ENCODE results near the gene LRRC59.

LRRC59 gene

GRCh38 chr17:50355701-50356341 is 41.5 kb downstream of the LRRC59 start:
- no peaks in the 10 kb centered on the region for H3K9me3 ChIP-seq
- no peak overlapping the region for H3K4me3 ChIP-seq (ENCODE audit: low read depth in 1 of 2, low read length in 1 of 2)
- no peaks in the 10 kb centered on the region for H3K4me1 ChIP-seq (ENCODE audit: control insufficient read depth in 1 of 2, insufficient read depth in 1 of 2, low read depth in 1 of 2, low read length in 1 of 2)
- H3K36me3 ChIP-seq: peaks cover 73% of the 10 kb centered on the region
- TF ChIP-seq CTCF (IDR thresholded peaks at IDR 0.05): no peak
- no peaks in the 10 kb centered on the region for H3K27me3 ChIP-seq
- H3K27ac ChIP-seq: no peak overlapping the region

GRCh38 chr17:50355336-50355700 is 42.0 kb downstream of the LRRC59 start:
- no peaks in the 10 kb centered on the region for H3K4me1 ChIP-seq (ENCODE audit: control insufficient read depth in 1 of 2, insufficient read depth in 1 of 2, low read depth in 1 of 2, low read length in 1 of 2)
- H3K4me3 ChIP-seq (ENCODE audit: low read depth in 1 of 2, low read length in 1 of 2): no peak overlapping the region
- H3K27ac ChIP-seq: no peak overlapping the region
- peaks cover 70% of the 10 kb centered on the region for H3K36me3 ChIP-seq
- TF ChIP-seq CTCF (IDR thresholded peaks at IDR 0.05): no peak
- H3K9me3 ChIP-seq: no peaks in the 10 kb centered on the region
- no peaks in the 10 kb centered on the region for H3K27me3 ChIP-seq

GRCh38 chr17:50354776-50355175 is 42.5 kb downstream of the LRRC59 start:
- no peaks in the 10 kb centered on the region for H3K9me3 ChIP-seq
- no peaks in the 10 kb centered on the region for H3K27me3 ChIP-seq
- no peak overlapping the region for H3K27ac ChIP-seq
- H3K4me3 ChIP-seq (ENCODE audit: low read depth in 1 of 2, low read length in 1 of 2): no peak overlapping the region
- H3K36me3 ChIP-seq: peaks cover 65% of the 10 kb centered on the region
- TF ChIP-seq CTCF (IDR thresholded peaks at IDR 0.05): no peak
- H3K4me1 ChIP-seq (ENCODE audit: control insufficient read depth in 1 of 2, insufficient read depth in 1 of 2, low read depth in 1 of 2, low read length in 1 of 2): no peaks in the 10 kb centered on the region

GRCh38 chr17:50354198-50354597 is 43.1 kb downstream of the LRRC59 start:
- Histone ChIP-seq H3K36me3 (peaks cover 59% of the 10 kb centered on the region), H3K27ac (no peak overlapping the region), H3K27me3 (no peaks in the 10 kb centered on the region), H3K4me3 (ENCODE audit: low read depth in 1 of 2, low read length in 1 of 2) (no peak overlapping the region), H3K4me1 (ENCODE audit: control insufficient read depth in 1 of 2, insufficient read depth in 1 of 2, low read depth in 1 of 2, low read length in 1 of 2) (no peaks in the 10 kb centered on the region), H3K9me3 (no peaks in the 10 kb centered on the region)
- no peak for TF ChIP-seq CTCF (IDR thresholded peaks at IDR 0.05)

- TF ChIP-seq CTCF (IDR thresholded peaks at IDR 0.05): no peak
- H3K4me3 ChIP-seq (ENCODE audit: low read depth in 1 of 2, low read length in 1 of 2): no peak overlapping the region
- no peaks in the 10 kb centered on the region for H3K4me1 ChIP-seq (ENCODE audit: control insufficient read depth in 1 of 2, insufficient read depth in 1 of 2, low read depth in 1 of 2, low read length in 1 of 2)
- peaks cover 54% of the 10 kb centered on the region for H3K36me3 ChIP-seq
- no peaks in the 10 kb centered on the region for H3K9me3 ChIP-seq
- no peaks in the 10 kb centered on the region for H3K27me3 ChIP-seq
- no peak overlapping the region for H3K27ac ChIP-seq
Measured at GRCh38 chr17:50353600-50354195, 43.6 kb downstream of the LRRC59 start.
